Effector memory CD4-positive, alpha-beta T cell (primary cell): Measurements from ENCODE around the gene DNAJC6.

ENCODE experiments used
- DNase-seq, 3 donors: peaks; one replicate each; pipeline ENCODE4 v3.0.0-alpha.2; 2020
- H3K27ac ChIP-seq: 2 replicates; pipeline ENCODE4 v1.7.0; 2013; ENCODE audit warnings: mild to moderate bottlenecking, low read length, moderate library complexity; ENCODE audit not compliant: insufficient read depth, poor library complexity, severe bottlenecking
- H3K27me3 ChIP-seq: replicated peaks from 2 replicates; pipeline ENCODE4 v1.7.0; 2013; ENCODE audit warnings: mild to moderate bottlenecking, low read length; ENCODE audit not compliant: insufficient read depth, control insufficient read depth, poor library complexity, severe bottlenecking
- H3K36me3 ChIP-seq: 2 replicates; pipeline ENCODE4 v1.7.0; 2013; ENCODE audit warnings: mild to moderate bottlenecking, low read length, moderate library complexity; ENCODE audit not compliant: control insufficient read depth, insufficient read depth
- H3K4me1 ChIP-seq: 2 replicates; pipeline ENCODE4 v1.7.0; 2013; ENCODE audit warnings: low read length, mild to moderate bottlenecking; ENCODE audit not compliant: control insufficient read depth, insufficient read depth, poor library complexity, severe bottlenecking
- H3K4me3 ChIP-seq: 2 replicates; pipeline ENCODE4 v1.7.0; 2013; ENCODE audit warnings: low read length, low read depth, mild to moderate bottlenecking; ENCODE audit not compliant: insufficient read depth, poor library complexity, severe bottlenecking
- H3K9me3 ChIP-seq: 2 replicates; pipeline ENCODE4 v1.7.0; 2013; ENCODE audit warnings: mild to moderate bottlenecking, low read length, moderate library complexity; ENCODE audit not compliant: control insufficient read depth

The DNAJC6 gene

GRCh38 chr1:65344171-65344814 lies 35.0 kb downstream of the DNAJC6 start:
- no peaks in the 10 kb centered on the region for H3K36me3 ChIP-seq
- no peaks in the 10 kb centered on the region for H3K4me1 ChIP-seq
- DNase-seq, result no peak
- H3K4me3 ChIP-seq, result no peak overlapping the region
- no peaks in the 10 kb centered on the region for H3K9me3 ChIP-seq
- H3K27me3 ChIP-seq, result no peaks in the 10 kb centered on the region
- H3K27ac ChIP-seq, result no peak overlapping the region

GRCh38 chr1:65346190-65346589 lies 36.8 kb downstream of the DNAJC6 start:
- Histone ChIP-seq H3K27me3 (no peaks in the 10 kb centered on the region), H3K4me3 (no peak overlapping the region), H3K36me3 (no peaks in the 10 kb centered on the region), H3K9me3 (no peaks in the 10 kb centered on the region), H3K4me1 (no peaks in the 10 kb centered on the region), H3K27ac (no peak overlapping the region)
- DNase-seq, result no peak

- no peak for DNase-seq
- Histone ChIP-seq H3K27ac (no peak overlapping the region), H3K27me3 (no peaks in the 10 kb centered on the region), H3K4me1 (no peaks in the 10 kb centered on the region), H3K9me3 (no peaks in the 10 kb centered on the region), H3K4me3 (no peak overlapping the region), H3K36me3 (no peaks in the 10 kb centered on the region)
Observed at GRCh38 chr1:65355031-65355712, 45.8 kb downstream of the DNAJC6 start.

- DNase-seq, result no peak
- Histone ChIP-seq H3K27ac (no peak overlapping the region), H3K9me3 (no peaks in the 10 kb centered on the region), H3K4me3 (no peak overlapping the region), H3K27me3 (no peaks in the 10 kb centered on the region), H3K4me1 (no peaks in the 10 kb centered on the region), H3K36me3 (no peaks in the 10 kb centered on the region)
Observed at GRCh38 chr1:65357291-65357960, 48.1 kb downstream of the DNAJC6 start.

- no peaks in the 10 kb centered on the region for H3K36me3 ChIP-seq
- no peaks in the 10 kb centered on the region for H3K27me3 ChIP-seq
- no peak overlapping the region for H3K27ac ChIP-seq
- no peak overlapping the region for H3K4me3 ChIP-seq
- no peak for DNase-seq
- H3K9me3 ChIP-seq, result no peaks in the 10 kb centered on the region
- no peaks in the 10 kb centered on the region for H3K4me1 ChIP-seq
Observed at GRCh38 chr1:65359888-65360287, 50.5 kb downstream of the DNAJC6 start.

- Histone ChIP-seq H3K27ac (no peak overlapping the region), H3K4me3 (no peak overlapping the region), H3K36me3 (no peaks in the 10 kb centered on the region), H3K27me3 (no peaks in the 10 kb centered on the region), H3K9me3 (no peaks in the 10 kb centered on the region), H3K4me1 (no peaks in the 10 kb centered on the region)
- DNase-seq, result no peak
Observed at GRCh38 chr1:65360648-65361047, 51.3 kb downstream of the DNAJC6 start.

GRCh38 chr1:65362545-65362944 lies 53.2 kb downstream of the DNAJC6 start:
- Histone ChIP-seq H3K4me3 (no peak overlapping the region), H3K9me3 (no peaks in the 10 kb centered on the region), H3K4me1 (no peaks in the 10 kb centered on the region), H3K36me3 (no peaks in the 10 kb centered on the region), H3K27me3 (no peaks in the 10 kb centered on the region), H3K27ac (no peak overlapping the region)
- no peak for DNase-seq

- no peak overlapping the region for H3K27ac ChIP-seq
- DNase-seq, result no peak
- H3K4me3 ChIP-seq, result no peak overlapping the region
- H3K4me1 ChIP-seq, result no peaks in the 10 kb centered on the region
- no peaks in the 10 kb centered on the region for H3K36me3 ChIP-seq
- no peaks in the 10 kb centered on the region for H3K9me3 ChIP-seq
- H3K27me3 ChIP-seq, result no peaks in the 10 kb centered on the region
Observed at GRCh38 chr1:65363484-65363883, 54.1 kb downstream of the DNAJC6 start.

- DNase-seq, result no peak
- Histone ChIP-seq H3K36me3 (no peaks in the 10 kb centered on the region), H3K4me3 (no peak overlapping the region), H3K9me3 (no peaks in the 10 kb centered on the region), H3K27me3 (no peaks in the 10 kb centered on the region), H3K4me1 (no peaks in the 10 kb centered on the region), H3K27ac (no peak overlapping the region)
Observed at GRCh38 chr1:65368403-65368802, 59.1 kb downstream of the DNAJC6 start.

GRCh38 chr1:65371544-65371943 lies 62.2 kb downstream of the DNAJC6 start:
- Histone ChIP-seq H3K4me3 (no peak overlapping the region), H3K27me3 (no peaks in the 10 kb centered on the region), H3K9me3 (no peaks in the 10 kb centered on the region), H3K27ac (no peak overlapping the region), H3K4me1 (no peaks in the 10 kb centered on the region), H3K36me3 (no peaks in the 10 kb centered on the region)
- DNase-seq, result no peak
